Astrocyte of the spinal cord (primary cell): ENCODE measurements around the gene ASPRV1.
A peak's percentile ranks its signal among the peaks of the same experiment; 100 is the strongest.

ENCODE experiments used
- DNase-seq: peaks from one replicate; pipeline ENCODE4 v3.0.0; 2011; ENCODE audit warnings: low read depth, low spot score
- H3K4me3 ChIP-seq: 2 replicates; pipeline ENCODE4 v1.5.1; 2011; ENCODE audit warnings: low read depth, mild to moderate bottlenecking, low read length, moderate library complexity
- in situ Hi-C: cut with HindIII; loops from 2 replicates; pipeline ENCODE4 v1.10.0; 2017; ENCODE audit warnings: low sequenced_read_pairs
- TF ChIP-seq, protein P1 (sequence below): IDR thresholded peaks from 2 replicates; pipeline ENCODE4 v1.5.1; 2012; ENCODE audit warnings: low read depth, mild to moderate bottlenecking, low read length, inconsistent platforms

ASPRV1 gene

DNA sequence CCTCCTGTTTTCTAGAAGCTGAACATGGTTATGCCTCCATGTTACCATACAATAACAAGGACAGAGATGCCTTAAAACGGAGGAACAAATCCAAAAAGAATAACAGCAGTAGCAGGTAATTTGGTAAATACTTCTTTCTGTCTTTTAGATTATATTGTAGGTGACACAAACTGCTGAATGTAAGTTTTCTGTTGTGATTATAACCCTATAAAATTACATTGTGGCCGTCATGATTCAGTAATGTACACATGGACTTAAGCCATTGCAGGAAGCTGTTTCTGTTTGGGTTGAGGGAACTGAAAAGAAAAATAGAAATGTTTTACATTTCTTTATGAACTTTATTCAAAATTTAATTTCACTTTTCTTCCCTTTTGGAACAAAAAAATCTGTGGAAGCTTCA lies 45.3 kb downstream of the ASPRV1 start:
- TF ChIP-seq, protein P1, sequence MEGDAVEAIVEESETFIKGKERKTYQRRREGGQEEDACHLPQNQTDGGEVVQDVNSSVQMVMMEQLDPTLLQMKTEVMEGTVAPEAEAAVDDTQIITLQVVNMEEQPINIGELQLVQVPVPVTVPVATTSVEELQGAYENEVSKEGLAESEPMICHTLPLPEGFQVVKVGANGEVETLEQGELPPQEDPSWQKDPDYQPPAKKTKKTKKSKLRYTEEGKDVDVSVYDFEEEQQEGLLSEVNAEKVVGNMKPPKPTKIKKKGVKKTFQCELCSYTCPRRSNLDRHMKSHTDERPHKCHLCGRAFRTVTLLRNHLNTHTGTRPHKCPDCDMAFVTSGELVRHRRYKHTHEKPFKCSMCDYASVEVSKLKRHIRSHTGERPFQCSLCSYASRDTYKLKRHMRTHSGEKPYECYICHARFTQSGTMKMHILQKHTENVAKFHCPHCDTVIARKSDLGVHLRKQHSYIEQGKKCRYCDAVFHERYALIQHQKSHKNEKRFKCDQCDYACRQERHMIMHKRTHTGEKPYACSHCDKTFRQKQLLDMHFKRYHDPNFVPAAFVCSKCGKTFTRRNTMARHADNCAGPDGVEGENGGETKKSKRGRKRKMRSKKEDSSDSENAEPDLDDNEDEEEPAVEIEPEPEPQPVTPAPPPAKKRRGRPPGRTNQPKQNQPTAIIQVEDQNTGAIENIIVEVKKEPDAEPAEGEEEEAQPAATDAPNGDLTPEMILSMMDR: no peak
- DNase-seq: no peak
- peak overlapping the region; percentile 79 for H3K4me3 ChIP-seq
- in situ Hi-C loops: no loop called here

- DNase-seq: no peak
- TF ChIP-seq, protein P1: no peak
- H3K4me3 ChIP-seq: peak within 1 kb of the TSS; percentile 79
- in situ Hi-C loops: no loop called here
These were observed 46.2 kb downstream of the ASPRV1 start, which contains the start of gene MXD1 for GRCh38 chr2:69914950-69915945. TSS of gene MXD1 (plus strand) at chr2:69915109. CDS start at chr2:69915331, 222 bp downstream.

DNA sequence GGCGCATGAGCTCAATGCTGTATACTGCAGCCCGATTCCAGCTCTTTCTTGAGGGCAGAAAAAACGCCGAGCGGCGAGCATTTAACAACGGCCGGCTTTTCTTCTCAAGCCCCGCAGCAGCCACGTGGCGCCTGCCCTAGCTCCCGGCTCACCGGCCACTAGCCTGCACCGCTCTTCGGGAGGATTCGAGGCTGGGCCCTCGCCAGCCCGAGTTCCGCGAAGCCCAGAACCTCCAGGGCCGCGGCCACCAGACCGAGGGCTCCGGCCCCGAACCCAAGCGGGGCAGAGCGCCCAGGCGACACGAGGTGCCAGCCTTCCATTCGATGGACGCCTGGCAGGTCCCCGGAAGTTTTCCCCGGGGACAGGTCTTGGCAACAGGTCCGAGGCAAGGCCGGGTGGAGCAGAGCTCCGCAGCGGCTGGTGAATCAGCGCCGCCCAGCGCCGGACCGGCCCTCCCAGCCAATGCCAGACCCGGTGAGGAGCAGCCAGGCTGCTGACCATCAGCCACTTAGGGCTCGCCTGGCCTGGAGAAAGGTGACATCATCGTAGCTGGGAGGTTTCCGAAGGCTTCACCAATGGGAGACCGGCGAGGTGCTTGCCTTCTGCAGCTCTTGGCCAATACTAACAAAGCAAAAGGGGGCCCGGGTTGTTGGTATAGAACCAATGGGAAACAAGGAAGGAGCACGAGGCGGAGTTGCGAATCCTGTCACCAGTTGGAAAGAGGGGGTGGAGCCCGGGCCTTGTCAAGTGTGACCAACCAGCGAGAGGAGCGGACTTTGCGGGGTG lies 47.1 kb downstream of the ASPRV1 start:
- in situ Hi-C loops: no loop called here
- peak; percentile 100 for DNase-seq
- H3K4me3 ChIP-seq: peak overlapping the region; percentile 79
- TF ChIP-seq, protein P1: peak; percentile 15

GRCh38 chr2:69911985-69912563 lies 49.4 kb downstream of the ASPRV1 start:
- in situ Hi-C loops: no loop called here
- no peak overlapping the region for H3K4me3 ChIP-seq
- peak; percentile 60 for DNase-seq

More at GRCh38 chr2:69911985-69912563, 49.4 kb downstream of the ASPRV1 start:
- TF ChIP-seq, protein P1: peak; percentile 28
